GM23338 (cell line): ENCODE data around the gene DNM1L. TPM values are rescaled to one million over a fixed set of nuclear protein-coding genes. Genes with fewer than 3 reads are reported as not detected.

Source experiments
- ATAC-seq: fragments of 200-7000 bp; cut with Tn5 transposase; 3 replicates; pipeline ENCODE4 v1.9.1; 2020
- DNase-seq: peaks from one replicate; pipeline ENCODE4 v3.0.0-alpha.2; 2015; ENCODE audit warnings: low spot score
- H2AFZ ChIP-seq: fragments of 200-600 bp; sonication (generic); 2 replicates; pipeline ENCODE4 v1.8.0; 2016; ENCODE audit warnings: antibody characterized with exemption, mild to moderate bottlenecking, moderate library complexity
- H3F3A ChIP-seq: fragments of 200-600 bp; sonication (generic); replicated peaks from 2 replicates; pipeline ENCODE4 v1.8.0; 2017; ENCODE audit warnings: antibody characterized with exemption, mixed run types, low read depth
- H3K27ac ChIP-seq: fragments of 200-600 bp; sonication (generic); 2 replicates; pipeline ENCODE4 v1.6.1; 2016; ENCODE audit warnings: low read depth
- H3K27me3 ChIP-seq: fragments of 200-600 bp; sonication (generic); 2 replicates; pipeline ENCODE4 v1.8.0; 2016; ENCODE audit warnings: mild to moderate bottlenecking, mixed run types, moderate library complexity; ENCODE audit not compliant: insufficient read depth
- H3K36me3 ChIP-seq: fragments of 200-600 bp; sonication (generic); 2 replicates; pipeline ENCODE4 v1.8.0; 2016; ENCODE audit warnings: mild to moderate bottlenecking; ENCODE audit not compliant: insufficient read depth
- H3K4me1 ChIP-seq: fragments of 200-600 bp; sonication (generic); 2 replicates; pipeline ENCODE4 v1.8.0; 2016; ENCODE audit warnings: mild to moderate bottlenecking, moderate library complexity; ENCODE audit not compliant: insufficient read depth
- H3K4me2 ChIP-seq: fragments of 200-600 bp; sonication (generic); 2 replicates; pipeline ENCODE4 v1.7.1; 2017; ENCODE audit warnings: mixed run types
- H3K4me3 ChIP-seq: fragments of 200-600 bp; sonication (generic); 2 replicates; pipeline ENCODE4 v1.6.1; 2016; ENCODE audit warnings: mixed run types
- H3K79me2 ChIP-seq: fragments of 200-600 bp; sonication (generic); replicated peaks from 2 replicates; pipeline ENCODE4 v1.8.0; 2017; ENCODE audit warnings: mild to moderate bottlenecking; ENCODE audit not compliant: insufficient read depth
- H3K9me2 ChIP-seq: fragments of 200-600 bp; sonication (generic); 2 replicates; pipeline ENCODE4 v1.8.0; 2017; ENCODE audit not compliant: insufficient read depth
- H4K20me1 ChIP-seq: fragments of 200-600 bp; sonication (generic); replicated peaks from 2 replicates; pipeline ENCODE4 v1.8.0; 2017; ENCODE audit warnings: mild to moderate bottlenecking; ENCODE audit not compliant: insufficient read depth
- H3K27ac Mint-ChIP-seq: 2 replicates; pipeline ENCODE4 v1.8.0; 2020; ENCODE audit warnings: inconsistent platforms, mild to moderate bottlenecking, moderate library complexity, mixed read lengths
- H3K27me3 Mint-ChIP-seq: 3 replicates; pipeline ENCODE4 v1.8.0; 2022; ENCODE audit warnings: low read depth, mild to moderate bottlenecking, moderate library complexity, mixed read lengths, inconsistent platforms; ENCODE audit not compliant: insufficient read depth, poor library complexity
- H3K36me3 Mint-ChIP-seq: 3 replicates; pipeline ENCODE4 v1.8.0; 2021; ENCODE audit warnings: low read depth, mild to moderate bottlenecking, inconsistent platforms, moderate library complexity, mixed read lengths
- H3K4me1 Mint-ChIP-seq: 3 replicates; pipeline ENCODE4 v1.8.0; 2020; ENCODE audit warnings: mild to moderate bottlenecking, inconsistent platforms, mixed read lengths
- H3K4me3 Mint-ChIP-seq: 3 replicates; pipeline ENCODE4 v1.8.0; 2021; ENCODE audit warnings: moderate library complexity, mild to moderate bottlenecking, inconsistent platforms, mixed read lengths
- H3K9me3 Mint-ChIP-seq: 3 replicates; pipeline ENCODE4 v1.8.0; 2020; ENCODE audit warnings: moderate library complexity, mild to moderate bottlenecking, inconsistent platforms, mixed read lengths
- CREB1 ChIP-seq: fragments of 250-450 bp; sonication (Bioruptor Pico); IDR thresholded peaks from 2 replicates; pipeline ENCODE4 v1.5.0; 2020; ENCODE audit warnings: low read depth, mild to moderate bottlenecking, moderate library complexity
- CTCF ChIP-seq, 2 experiments: fragments of 200-600 bp in 1 of 2; sonication (generic) in 1 of 2; conservative IDR thresholded peaks; 2 replicates each; pipeline versions ENCODE4 v1.5.1 to v1.6.1; 2016 to 2017; ENCODE audit warnings: antibody characterized with exemption in 2 of 2, low read depth in 2 of 2, mild to moderate bottlenecking in 2 of 2, moderate library complexity in 1 of 2
- EZH2 ChIP-seq: fragments of 200-600 bp; sonication (generic); IDR thresholded peaks from one replicate; pipeline ENCODE4 v1.8.0; 2017; ENCODE audit warnings: antibody characterized with exemption, mild to moderate bottlenecking, low read depth; ENCODE audit not compliant: unreplicated experiment
- EZH2phosphoT487 ChIP-seq: fragments of 200-600 bp; sonication (generic); IDR thresholded peaks from one replicate; pipeline ENCODE4 v1.8.1; 2018; ENCODE audit warnings: antibody characterized with exemption; ENCODE audit not compliant: unreplicated experiment
- JUNB ChIP-seq: IDR thresholded peaks from one replicate; pipeline ENCODE4 v1.6.1; 2016; ENCODE audit warnings: antibody characterized with exemption; ENCODE audit not compliant: unreplicated experiment
- NANOG ChIP-seq: IDR thresholded peaks from 2 replicates; pipeline ENCODE4 v1.6.1; 2016; ENCODE audit warnings: antibody characterized with exemption, borderline replicate concordance
- POLR2AphosphoS5 ChIP-seq: IDR thresholded peaks from 2 replicates; pipeline ENCODE4 v1.6.1; 2016; ENCODE audit warnings: antibody characterized with exemption, low read depth
- REST ChIP-seq: IDR thresholded peaks from one replicate; pipeline ENCODE4 v1.6.1; 2018; ENCODE audit warnings: antibody characterized with exemption; ENCODE audit not compliant: unreplicated experiment
- STAT1 ChIP-seq: IDR thresholded peaks from one replicate; pipeline ENCODE4 v1.6.1; 2016; ENCODE audit warnings: antibody characterized with exemption; ENCODE audit not compliant: unreplicated experiment
- ZNF114 ChIP-seq: fragments of 250-450 bp; sonication (Bioruptor Pico); IDR thresholded peaks from 2 replicates; pipeline ENCODE4 v1.5.0; 2020; ENCODE audit warnings: mild to moderate bottlenecking, moderate library complexity
- ZNF331 ChIP-seq: fragments of 250-450 bp; sonication (Bioruptor Pico); IDR thresholded peaks from 2 replicates; pipeline ENCODE4 v1.5.0; 2020; ENCODE audit warnings: low read depth, mild to moderate bottlenecking, moderate library complexity
- polyA plus RNA-seq: library from polyadenylated mRNA; unstranded; fragments of >200 nt; fragmentation: Nextera tagmentation; extraction: Ambion mirVana; gene quantifications from 2 replicates; pipeline ENCODE4 v1.2.1, GENCODE V29; 2016
- total RNA-seq: library from RNA; depleted of rRNA; stranded (reverse); fragments of >200 nt; shearing (Covaris generic); gene quantifications from 2 replicates; pipeline ENCODE4 v1.2.3, GENCODE V29; 2014
- TF ChIP-seq, protein P1 (sequence below): IDR thresholded peaks from 2 replicates; pipeline ENCODE4 v1.6.1; 2016; ENCODE audit warnings: antibody characterized with exemption
- TF ChIP-seq, protein P2 (sequence below): fragments of 250-450 bp; sonication (Bioruptor Pico); IDR thresholded peaks from 2 replicates; pipeline ENCODE4 v1.5.0; 2020; ENCODE audit warnings: mild to moderate bottlenecking, moderate library complexity

DNM1L gene
- total and polyA plus RNA-seq, 2 experiments from 2014 or later, result 72.2 to 94.8 TPM

DNA sequence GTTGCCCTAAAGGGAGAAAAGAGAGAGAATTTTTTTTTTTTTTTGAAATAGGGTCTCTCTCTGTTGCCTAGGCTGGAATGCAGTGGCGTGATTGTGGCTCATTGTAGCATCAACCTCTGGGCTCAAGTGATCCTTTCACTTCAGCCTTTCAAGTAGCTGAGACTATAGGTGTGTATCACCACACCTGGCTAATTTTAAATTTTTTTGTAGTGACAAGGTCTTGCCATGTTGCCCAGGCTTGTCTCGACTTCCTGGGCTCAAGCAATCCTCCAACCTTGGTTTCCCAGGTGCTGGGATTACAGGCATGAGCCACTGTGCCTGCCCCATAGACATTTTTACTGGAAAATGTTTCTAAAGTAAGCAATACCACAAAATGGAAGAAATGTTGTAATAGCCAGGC, 39.8 kb downstream of the DNM1L start:
- Histone ChIP-seq H3K27me3 (no peaks in the 10 kb centered on the region), H3K36me3 (peaks cover 22% of the 10 kb centered on the region; the same call in 1 of the 2 replicates), H3K79me2 (no peaks in the 10 kb centered on the region), H3F3A (0 out of 2 replicates have a peak, but pooled peaks cover 5% of the 10 kb centered on the region), H3K4me2 (no peak overlapping the region), H4K20me1 (no peaks in the 10 kb centered on the region), H2AFZ (no peak overlapping the region), H3K4me3 (no peak overlapping the region), H3K4me1 (no peaks in the 10 kb centered on the region), H3K27ac (no peak overlapping the region; the same call in 1 of the 2 replicates), H3K9me2 (no peaks in the 10 kb centered on the region)
- Mint-ChIP-seq H3K4me1 (no peaks in the 10 kb centered on the region), H3K4me3 (no peak overlapping the region), H3K36me3 (peaks cover 36% of the 10 kb centered on the region; the same call in 2 of the 3 replicates), H3K9me3 (no peaks in the 10 kb centered on the region), H3K27ac (no peak overlapping the region), H3K27me3 (no peaks in the 10 kb centered on the region)
- DNase-seq (no peak), ATAC-seq (no peak)
- TF ChIP-seq REST (no peak), EZH2 (no peak), POLR2AphosphoS5 (no peak), EZH2phosphoT487 (no peak), STAT1 (no peak), ZNF331 (CRISPR knock-in tag) (no peak), CREB1 (CRISPR knock-in tag) (no peak), ZNF114 (CRISPR knock-in tag) (no peak), CTCF (conservative IDR thresholded peaks at IDR 0.05; ENCODE audit: low read depth in 2 of 2) (no peak), NANOG (no peak), JUNB (no peak)
- TF ChIP-seq, protein P1, sequence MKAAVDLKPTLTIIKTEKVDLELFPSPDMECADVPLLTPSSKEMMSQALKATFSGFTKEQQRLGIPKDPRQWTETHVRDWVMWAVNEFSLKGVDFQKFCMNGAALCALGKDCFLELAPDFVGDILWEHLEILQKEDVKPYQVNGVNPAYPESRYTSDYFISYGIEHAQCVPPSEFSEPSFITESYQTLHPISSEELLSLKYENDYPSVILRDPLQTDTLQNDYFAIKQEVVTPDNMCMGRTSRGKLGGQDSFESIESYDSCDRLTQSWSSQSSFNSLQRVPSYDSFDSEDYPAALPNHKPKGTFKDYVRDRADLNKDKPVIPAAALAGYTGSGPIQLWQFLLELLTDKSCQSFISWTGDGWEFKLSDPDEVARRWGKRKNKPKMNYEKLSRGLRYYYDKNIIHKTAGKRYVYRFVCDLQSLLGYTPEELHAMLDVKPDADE, result no peak
- TF ChIP-seq, protein P2, sequence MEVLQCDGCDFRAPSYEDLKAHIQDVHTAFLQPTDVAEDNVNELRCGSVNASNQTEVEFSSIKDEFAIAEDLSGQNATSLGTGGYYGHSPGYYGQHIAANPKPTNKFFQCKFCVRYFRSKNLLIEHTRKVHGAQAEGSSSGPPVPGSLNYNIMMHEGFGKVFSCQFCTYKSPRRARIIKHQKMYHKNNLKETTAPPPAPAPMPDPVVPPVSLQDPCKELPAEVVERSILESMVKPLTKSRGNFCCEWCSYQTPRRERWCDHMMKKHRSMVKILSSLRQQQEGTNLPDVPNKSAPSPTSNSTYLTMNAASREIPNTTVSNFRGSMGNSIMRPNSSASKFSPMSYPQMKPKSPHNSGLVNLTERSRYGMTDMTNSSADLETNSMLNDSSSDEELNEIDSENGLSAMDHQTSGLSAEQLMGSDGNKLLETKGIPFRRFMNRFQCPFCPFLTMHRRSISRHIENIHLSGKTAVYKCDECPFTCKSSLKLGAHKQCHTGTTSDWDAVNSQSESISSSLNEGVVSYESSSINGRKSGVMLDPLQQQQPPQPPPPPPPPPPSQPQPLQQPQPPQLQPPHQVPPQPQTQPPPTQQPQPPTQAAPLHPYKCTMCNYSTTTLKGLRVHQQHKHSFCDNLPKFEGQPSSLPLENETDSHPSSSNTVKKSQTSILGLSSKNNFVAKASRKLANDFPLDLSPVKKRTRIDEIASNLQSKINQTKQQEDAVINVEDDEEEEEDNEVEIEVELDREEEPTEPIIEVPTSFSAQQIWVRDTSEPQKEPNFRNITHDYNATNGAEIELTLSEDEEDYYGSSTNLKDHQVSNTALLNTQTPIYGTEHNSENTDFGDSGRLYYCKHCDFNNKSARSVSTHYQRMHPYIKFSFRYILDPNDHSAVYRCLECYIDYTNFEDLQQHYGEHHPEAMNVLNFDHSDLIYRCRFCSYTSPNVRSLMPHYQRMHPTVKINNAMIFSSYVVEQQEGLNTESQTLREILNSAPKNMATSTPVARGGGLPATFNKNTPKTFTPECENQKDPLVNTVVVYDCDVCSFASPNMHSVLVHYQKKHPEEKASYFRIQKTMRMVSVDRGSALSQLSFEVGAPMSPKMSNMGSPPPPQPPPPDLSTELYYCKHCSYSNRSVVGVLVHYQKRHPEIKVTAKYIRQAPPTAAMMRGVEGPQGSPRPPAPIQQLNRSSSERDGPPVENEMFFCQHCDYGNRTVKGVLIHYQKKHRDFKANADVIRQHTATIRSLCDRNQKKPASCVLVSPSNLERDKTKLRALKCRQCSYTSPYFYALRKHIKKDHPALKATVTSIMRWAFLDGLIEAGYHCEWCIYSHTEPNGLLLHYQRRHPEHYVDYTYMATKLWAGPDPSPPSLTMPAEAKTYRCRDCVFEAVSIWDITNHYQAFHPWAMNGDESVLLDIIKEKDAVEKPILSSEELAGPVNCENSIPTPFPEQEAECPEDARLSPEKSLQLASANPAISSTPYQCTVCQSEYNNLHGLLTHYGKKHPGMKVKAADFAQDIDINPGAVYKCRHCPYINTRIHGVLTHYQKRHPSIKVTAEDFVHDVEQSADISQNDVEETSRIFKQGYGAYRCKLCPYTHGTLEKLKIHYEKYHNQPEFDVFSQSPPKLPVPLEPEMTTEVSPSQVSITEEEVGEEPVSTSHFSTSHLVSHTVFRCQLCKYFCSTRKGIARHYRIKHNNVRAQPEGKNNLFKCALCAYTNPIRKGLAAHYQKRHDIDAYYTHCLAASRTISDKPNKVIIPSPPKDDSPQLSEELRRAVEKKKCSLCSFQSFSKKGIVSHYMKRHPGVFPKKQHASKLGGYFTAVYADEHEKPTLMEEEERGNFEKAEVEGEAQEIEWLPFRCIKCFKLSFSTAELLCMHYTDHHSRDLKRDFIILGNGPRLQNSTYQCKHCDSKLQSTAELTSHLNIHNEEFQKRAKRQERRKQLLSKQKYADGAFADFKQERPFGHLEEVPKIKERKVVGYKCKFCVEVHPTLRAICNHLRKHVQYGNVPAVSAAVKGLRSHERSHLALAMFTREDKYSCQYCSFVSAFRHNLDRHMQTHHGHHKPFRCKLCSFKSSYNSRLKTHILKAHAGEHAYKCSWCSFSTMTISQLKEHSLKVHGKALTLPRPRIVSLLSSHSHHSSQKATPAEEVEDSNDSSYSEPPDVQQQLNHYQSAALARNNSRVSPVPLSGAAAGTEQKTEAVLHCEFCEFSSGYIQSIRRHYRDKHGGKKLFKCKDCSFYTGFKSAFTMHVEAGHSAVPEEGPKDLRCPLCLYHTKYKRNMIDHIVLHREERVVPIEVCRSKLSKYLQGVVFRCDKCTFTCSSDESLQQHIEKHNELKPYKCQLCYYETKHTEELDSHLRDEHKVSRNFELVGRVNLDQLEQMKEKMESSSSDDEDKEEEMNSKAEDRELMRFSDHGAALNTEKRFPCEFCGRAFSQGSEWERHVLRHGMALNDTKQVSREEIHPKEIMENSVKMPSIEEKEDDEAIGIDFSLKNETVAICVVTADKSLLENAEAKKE (CRISPR knock-in tag), result no peak
